Stimulated activated CD8-positive, alpha-beta memory T cell treated with anti-CD3 and anti-CD28 coated beads, Interleukin-7, amount 100 ng/mL, for 1 hour (primary cell): ENCODE results near the gene RHOA.

Experiments used
- DNase-seq, 2 donors: peaks; one replicate each; pipeline ENCODE4 v3.0.0-alpha.2; 2020; ENCODE audit warnings: low read depth in 2 of 2

Gene RHOA

DNA sequence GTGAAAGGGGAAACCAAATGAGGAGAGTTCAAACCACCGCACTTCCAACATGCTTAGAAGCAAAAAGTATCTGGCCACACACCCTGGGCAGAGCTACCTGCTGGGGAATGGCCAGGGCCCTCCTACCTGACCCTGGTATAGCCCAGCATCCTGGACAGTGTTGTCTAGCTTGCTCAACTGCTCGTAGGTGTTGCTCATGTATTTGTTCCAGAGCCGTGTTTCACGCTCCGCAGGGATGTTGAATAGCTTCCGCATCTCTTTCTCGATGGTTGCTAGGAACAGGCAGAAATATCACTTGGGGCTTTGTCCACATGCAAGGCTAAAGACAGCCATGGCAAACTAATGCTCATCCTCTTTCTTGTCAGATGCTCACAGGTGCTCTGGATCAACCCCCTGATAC is 87.0 kb downstream of the RHOA start:
- DNase-seq = no peak

DNA sequence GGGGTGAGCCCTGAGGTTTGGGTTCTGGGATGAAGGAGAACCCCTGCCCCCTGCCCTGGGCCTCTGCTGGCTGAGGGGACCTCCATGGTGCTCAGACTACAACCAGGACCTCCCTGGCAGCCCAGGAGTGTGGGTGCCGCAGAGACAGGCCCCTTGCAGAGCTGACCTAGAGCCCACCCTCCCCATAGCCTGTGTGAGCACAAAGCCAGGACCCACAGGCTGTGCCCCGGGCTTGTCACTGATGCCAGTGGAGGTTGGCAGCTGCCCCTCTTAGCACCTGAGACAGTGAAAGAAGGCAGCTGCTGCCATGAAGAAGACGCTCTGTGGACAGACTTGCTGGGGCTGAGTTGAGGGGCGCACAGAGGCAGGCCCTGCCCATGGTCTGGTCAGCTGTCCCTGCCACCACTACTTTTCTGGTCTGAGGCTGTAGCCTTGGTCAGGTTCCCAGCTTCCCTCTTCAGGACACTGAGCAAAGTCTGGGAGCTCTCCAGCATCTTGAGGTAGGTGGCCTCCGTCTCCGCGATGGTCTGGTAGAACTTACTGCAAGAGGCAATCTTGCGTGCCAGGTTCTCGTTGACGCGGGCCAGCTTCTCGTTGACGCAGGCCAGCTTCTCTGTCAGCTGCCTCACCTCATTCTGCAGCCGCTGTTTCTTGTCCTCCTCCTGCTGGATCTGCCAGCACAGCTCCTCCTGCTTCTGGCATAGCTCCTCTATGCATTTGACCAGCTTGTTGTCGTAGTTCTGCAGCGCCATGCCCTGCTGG is 94.9 kb downstream of the RHOA start:
- no peak for DNase-seq

- no peak for DNase-seq
Measured at GRCh38 chr3:49313896-49314688, 97.7 kb downstream of the RHOA start.

GRCh38 chr3:49311283-49311682 is 100.5 kb downstream of the RHOA start:
- DNase-seq = no peak

GRCh38 chr3:49310677-49311076 is 101.1 kb downstream of the RHOA start:
- no peak for DNase-seq
